Ascending aorta (tissue), 2 donors: Measurements from ENCODE around the gene ERLIN1. TPM values are rescaled to one million over a fixed set of nuclear protein-coding genes. Genes with fewer than 3 reads are reported as not detected.
"Not testable (repeated sequence)": the region's sequence is repeated elsewhere in the genome, so short reads cannot be mapped to it uniquely, and the experiment has no call there.

Experiments used
- DNase-seq, 2 donors: peaks; one replicate each; pipeline ENCODE4 v3.0.0-alpha.2; 2019; ENCODE audit warnings: low spot score in 2 of 2
- H3K27ac ChIP-seq, 2 donors: fragments of 200-600 bp; sonication (generic); one replicate each; pipeline ENCODE4 v1.5.1; 2016 to 2017; ENCODE audit warnings: mild to moderate bottlenecking in 1 of 2
- H3K27me3 ChIP-seq: fragments of 200-600 bp; sonication (generic); one replicate; pipeline ENCODE4 v1.5.1; 2017
- H3K36me3 ChIP-seq, 2 donors: fragments of 200-600 bp; sonication (generic); one replicate each; pipeline ENCODE4 v1.5.1; 2016
- H3K4me1 ChIP-seq, 2 donors: fragments of 200-600 bp; sonication (generic); one replicate each; pipeline ENCODE4 v1.5.1; 2016 to 2017; ENCODE audit warnings: mild to moderate bottlenecking in 1 of 2
- H3K4me3 ChIP-seq, 2 donors: fragments of 200-600 bp; sonication (generic); one replicate each; pipeline ENCODE4 v1.5.1; 2016 to 2017; ENCODE audit warnings: mild to moderate bottlenecking in 1 of 2
- H3K9me3 ChIP-seq, 2 donors: fragments of 200-600 bp; sonication (generic); one replicate each; pipeline ENCODE4 v1.5.1; 2016
- intact Hi-C: fragments of 100-400 bp; cut with DNase I; formaldehyde crosslinking; loops from one replicate; pipeline ENCODE4 v1.15.1; 2023
- total RNA-seq: library from RNA; depleted of rRNA; stranded (reverse); fragments of >200 nt; gene quantifications from one replicate; pipeline ENCODE4 v1.1.0, GENCODE V29; 2016
- TF ChIP-seq, protein P1 (sequence below), 3 experiments: fragments of 200-600 bp in 2 of 3; fragments of 450-650 bp in 1 of 3; sonication (generic) in 2 of 3; IDR thresholded peaks; one replicate each; pipeline ENCODE4 v1.5.1; 2016 to 2019; ENCODE audit warnings: antibody characterized with exemption in 3 of 3, mild to moderate bottlenecking in 1 of 3, moderate library complexity in 1 of 3

ERLIN1 gene
- total RNA-seq, 1 donor from 2014 or later, result 16.6 TPM

DNA sequence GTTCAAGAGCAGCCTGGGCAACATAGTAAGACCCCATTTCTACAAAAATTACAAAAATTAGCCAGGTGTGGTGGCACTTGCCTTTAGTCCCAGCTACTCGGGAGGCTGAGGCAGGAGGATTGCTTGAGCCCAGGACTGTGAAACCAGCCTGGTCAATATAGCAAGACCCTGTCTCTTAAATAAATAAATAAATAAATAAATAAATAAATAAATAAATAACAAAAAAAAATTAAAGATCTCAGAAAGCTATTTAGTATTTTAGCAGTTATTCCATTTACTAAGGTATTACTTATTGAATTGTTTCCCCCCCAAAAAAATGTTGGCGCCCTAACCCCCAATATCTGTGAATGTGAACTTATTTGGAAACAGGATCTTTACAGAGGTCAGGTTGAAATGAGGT lies 53.4 kb downstream of the ERLIN1 start:
- TF ChIP-seq, protein P1, sequence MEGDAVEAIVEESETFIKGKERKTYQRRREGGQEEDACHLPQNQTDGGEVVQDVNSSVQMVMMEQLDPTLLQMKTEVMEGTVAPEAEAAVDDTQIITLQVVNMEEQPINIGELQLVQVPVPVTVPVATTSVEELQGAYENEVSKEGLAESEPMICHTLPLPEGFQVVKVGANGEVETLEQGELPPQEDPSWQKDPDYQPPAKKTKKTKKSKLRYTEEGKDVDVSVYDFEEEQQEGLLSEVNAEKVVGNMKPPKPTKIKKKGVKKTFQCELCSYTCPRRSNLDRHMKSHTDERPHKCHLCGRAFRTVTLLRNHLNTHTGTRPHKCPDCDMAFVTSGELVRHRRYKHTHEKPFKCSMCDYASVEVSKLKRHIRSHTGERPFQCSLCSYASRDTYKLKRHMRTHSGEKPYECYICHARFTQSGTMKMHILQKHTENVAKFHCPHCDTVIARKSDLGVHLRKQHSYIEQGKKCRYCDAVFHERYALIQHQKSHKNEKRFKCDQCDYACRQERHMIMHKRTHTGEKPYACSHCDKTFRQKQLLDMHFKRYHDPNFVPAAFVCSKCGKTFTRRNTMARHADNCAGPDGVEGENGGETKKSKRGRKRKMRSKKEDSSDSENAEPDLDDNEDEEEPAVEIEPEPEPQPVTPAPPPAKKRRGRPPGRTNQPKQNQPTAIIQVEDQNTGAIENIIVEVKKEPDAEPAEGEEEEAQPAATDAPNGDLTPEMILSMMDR (IDR thresholded peaks at IDR 0.05), result no peak
- Histone ChIP-seq H3K27me3 (no peaks in the 10 kb centered on the region), H3K4me3 (no peak overlapping the region), H3K4me1 (no peaks in the 10 kb centered on the region), H3K27ac (no peak overlapping the region), H3K36me3 (no peaks in the 10 kb centered on the region), H3K9me3 (no peaks in the 10 kb centered on the region)
- no peak for DNase-seq
- intact Hi-C loops, result no loop called here

DNA sequence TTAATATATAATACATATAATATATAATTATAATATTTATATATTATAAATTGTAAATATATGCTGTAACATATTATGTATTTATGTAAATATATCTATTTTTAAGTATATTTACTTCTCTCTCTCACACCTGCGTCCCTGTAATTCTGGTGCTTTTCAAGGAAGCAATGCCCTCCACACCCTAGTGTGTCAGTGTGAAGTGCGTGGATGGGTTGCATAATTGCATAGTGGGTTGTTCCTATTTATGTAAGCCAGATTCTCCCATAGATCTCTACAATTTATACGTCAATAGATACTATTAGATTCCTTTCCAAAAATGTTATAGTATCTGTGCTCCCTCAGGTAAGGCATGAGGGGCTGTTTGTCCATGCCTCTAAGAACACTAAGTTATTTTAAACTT lies 54.3 kb downstream of the ERLIN1 start:
- Histone ChIP-seq H3K36me3 (no peaks in the 10 kb centered on the region), H3K4me1 (no peaks in the 10 kb centered on the region), H3K4me3 (no peak overlapping the region), H3K9me3 (no peaks in the 10 kb centered on the region), H3K27ac (no peak overlapping the region), H3K27me3 (no peaks in the 10 kb centered on the region)
- intact Hi-C loops, result no loop called here
- no peak for DNase-seq
- TF ChIP-seq, protein P1 (IDR thresholded peaks at IDR 0.05), result no peak

DNA sequence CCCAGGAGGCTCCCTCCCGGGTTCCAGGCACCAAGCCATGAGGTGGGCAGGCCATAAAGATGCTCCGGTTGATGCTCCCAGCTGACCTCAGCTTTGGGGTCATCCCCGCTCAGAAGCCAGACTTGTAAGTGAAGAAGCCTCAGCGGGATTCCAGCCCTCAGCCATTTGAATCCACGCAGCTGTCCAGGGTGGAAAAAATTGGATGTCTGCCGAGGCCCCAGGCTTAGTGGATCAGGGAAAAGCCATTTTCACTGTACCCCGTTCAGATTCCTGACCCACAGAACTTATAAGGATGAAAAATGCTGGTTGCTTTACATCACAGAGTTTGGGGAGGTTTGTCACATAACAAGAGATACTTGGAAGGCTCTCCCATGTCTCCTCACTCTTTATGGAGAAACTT lies 55.0 kb downstream of the ERLIN1 start:
- Histone ChIP-seq H3K27ac (no peak overlapping the region), H3K27me3 (no peaks in the 10 kb centered on the region), H3K36me3 (no peaks in the 10 kb centered on the region), H3K4me3 (no peak overlapping the region), H3K9me3 (no peaks in the 10 kb centered on the region), H3K4me1 (no peaks in the 10 kb centered on the region)
- no peak for DNase-seq
- intact Hi-C loops, result no loop called here
- TF ChIP-seq, protein P1 (IDR thresholded peaks at IDR 0.05), result no peak

DNA sequence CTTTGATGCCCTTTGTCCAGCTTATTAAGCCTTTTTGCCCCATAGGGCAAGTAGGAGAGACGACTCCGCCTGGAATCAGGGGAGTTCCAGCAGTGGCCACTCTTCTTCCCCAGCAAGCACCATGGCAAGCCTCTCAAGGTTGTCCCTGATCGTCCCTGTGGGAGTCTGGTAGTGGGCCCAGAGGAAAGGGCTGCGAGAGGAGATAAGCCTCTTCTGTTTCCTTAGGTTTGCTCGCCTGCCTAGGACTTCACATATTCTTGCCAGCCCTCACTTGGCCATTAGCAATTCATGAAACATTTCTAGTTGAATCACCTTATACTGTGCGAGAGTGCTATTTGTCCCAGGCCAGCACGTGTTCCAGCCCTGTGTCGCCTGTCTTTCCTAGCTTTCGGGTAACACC lies 56.4 kb downstream of the ERLIN1 start:
- intact Hi-C loops, result no loop called here
- Histone ChIP-seq H3K27me3 (no peaks in the 10 kb centered on the region), H3K4me1 (no peaks in the 10 kb centered on the region), H3K36me3 (no peaks in the 10 kb centered on the region), H3K27ac (no peak overlapping the region), H3K4me3 (no peak overlapping the region), H3K9me3 (no peaks in the 10 kb centered on the region)
- TF ChIP-seq, protein P1 (IDR thresholded peaks at IDR 0.05), result no peak
- no peak for DNase-seq

DNA sequence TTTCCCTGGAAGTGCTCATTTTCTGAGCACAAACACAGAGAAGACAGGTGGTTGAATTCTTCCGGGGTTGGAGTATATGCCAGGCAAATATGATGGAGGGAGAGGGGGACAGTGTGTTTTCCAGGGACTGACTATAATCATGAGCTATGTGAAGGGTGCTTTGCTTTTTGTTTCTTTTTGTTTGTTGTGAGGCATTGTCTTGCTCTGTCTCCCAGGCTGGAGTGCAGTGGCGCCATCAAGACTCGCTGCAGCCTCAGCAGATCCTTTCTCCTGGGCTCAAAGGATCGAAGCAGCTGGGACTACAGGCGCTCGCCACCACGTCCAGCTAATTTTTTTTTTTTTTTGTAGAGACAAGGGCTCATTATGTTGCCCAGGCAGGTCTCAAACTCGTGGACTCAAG lies 56.9 kb downstream of the ERLIN1 start:
- Histone ChIP-seq H3K27me3 (no peaks in the 10 kb centered on the region), H3K4me3 (no peak overlapping the region), H3K36me3 (no peaks in the 10 kb centered on the region), H3K27ac (no peak overlapping the region), H3K4me1 (no peaks in the 10 kb centered on the region), H3K9me3 (no peaks in the 10 kb centered on the region)
- DNase-seq, result no peak
- TF ChIP-seq, protein P1 (IDR thresholded peaks at IDR 0.05), result no peak
- intact Hi-C loops, result no loop called here

DNA sequence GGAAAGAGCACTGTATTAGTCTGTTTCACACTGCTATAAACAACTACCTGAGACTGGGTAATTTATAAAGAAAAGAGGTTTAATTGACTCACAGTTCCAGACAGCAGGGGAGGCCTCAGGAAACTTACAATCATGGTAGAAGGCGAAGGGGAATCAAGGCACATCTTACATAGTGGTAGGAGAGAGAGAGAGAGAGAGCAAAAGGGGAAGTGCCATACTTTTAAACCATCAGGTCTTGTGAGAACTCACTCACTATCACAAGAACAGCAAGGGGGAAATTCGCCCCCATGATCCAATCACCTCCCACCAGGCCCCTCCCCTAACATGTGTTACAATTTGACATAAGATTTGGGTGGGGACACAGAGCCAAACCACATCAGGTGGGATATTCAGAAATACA lies 60.5 kb downstream of the ERLIN1 start:
- H3K27me3 ChIP-seq, H3K27ac ChIP-seq, H3K4me1 ChIP-seq, H3K4me3 ChIP-seq, H3K9me3 ChIP-seq, H3K36me3 ChIP-seq, DNase-seq, intact Hi-C loops: not testable (repeated sequence)
